IPS-20b (cell line): ENCODE results near the gene CAMKV.
"Not testable (repeated sequence)": the region's sequence is repeated elsewhere in the genome, so short reads cannot be mapped to it uniquely, and the experiment has no call there.

Experiments
- H3K27ac ChIP-seq: one replicate; pipeline ENCODE4 v1.5.1; 2013; ENCODE audit warnings: low read length
- H3K27me3 ChIP-seq: 2 replicates; pipeline ENCODE4 v1.6.1; 2013; ENCODE audit warnings: mild to moderate bottlenecking, low read length, inconsistent platforms; ENCODE audit not compliant: insufficient read depth
- H3K36me3 ChIP-seq: 2 replicates; pipeline ENCODE4 v1.6.1; 2013; ENCODE audit warnings: low read depth, mild to moderate bottlenecking, inconsistent platforms, low read length, moderate library complexity; ENCODE audit not compliant: insufficient read depth
- H3K4me1 ChIP-seq: 2 replicates; pipeline ENCODE4 v1.6.1; 2013; ENCODE audit warnings: mild to moderate bottlenecking, control low read depth, inconsistent platforms, low read length, moderate library complexity; ENCODE audit not compliant: insufficient read depth
- H3K4me3 ChIP-seq: 2 replicates; pipeline ENCODE4 v1.5.1; 2013; ENCODE audit warnings: mild to moderate bottlenecking, low read length, inconsistent platforms
- H3K9ac ChIP-seq: 2 replicates; pipeline ENCODE4 v1.6.1; 2013; ENCODE audit warnings: low read depth, mild to moderate bottlenecking, inconsistent platforms, low read length, moderate library complexity
- H3K9me3 ChIP-seq: 2 replicates; pipeline ENCODE4 v1.6.1; 2013; ENCODE audit warnings: mild to moderate bottlenecking, low read depth, low read length, inconsistent platforms; ENCODE audit not compliant: insufficient read depth

The CAMKV gene, protein sequence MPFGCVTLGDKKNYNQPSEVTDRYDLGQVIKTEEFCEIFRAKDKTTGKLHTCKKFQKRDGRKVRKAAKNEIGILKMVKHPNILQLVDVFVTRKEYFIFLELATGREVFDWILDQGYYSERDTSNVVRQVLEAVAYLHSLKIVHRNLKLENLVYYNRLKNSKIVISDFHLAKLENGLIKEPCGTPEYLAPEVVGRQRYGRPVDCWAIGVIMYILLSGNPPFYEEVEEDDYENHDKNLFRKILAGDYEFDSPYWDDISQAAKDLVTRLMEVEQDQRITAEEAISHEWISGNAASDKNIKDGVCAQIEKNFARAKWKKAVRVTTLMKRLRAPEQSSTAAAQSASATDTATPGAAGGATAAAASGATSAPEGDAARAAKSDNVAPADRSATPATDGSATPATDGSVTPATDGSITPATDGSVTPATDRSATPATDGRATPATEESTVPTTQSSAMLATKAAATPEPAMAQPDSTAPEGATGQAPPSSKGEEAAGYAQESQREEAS

DNA sequence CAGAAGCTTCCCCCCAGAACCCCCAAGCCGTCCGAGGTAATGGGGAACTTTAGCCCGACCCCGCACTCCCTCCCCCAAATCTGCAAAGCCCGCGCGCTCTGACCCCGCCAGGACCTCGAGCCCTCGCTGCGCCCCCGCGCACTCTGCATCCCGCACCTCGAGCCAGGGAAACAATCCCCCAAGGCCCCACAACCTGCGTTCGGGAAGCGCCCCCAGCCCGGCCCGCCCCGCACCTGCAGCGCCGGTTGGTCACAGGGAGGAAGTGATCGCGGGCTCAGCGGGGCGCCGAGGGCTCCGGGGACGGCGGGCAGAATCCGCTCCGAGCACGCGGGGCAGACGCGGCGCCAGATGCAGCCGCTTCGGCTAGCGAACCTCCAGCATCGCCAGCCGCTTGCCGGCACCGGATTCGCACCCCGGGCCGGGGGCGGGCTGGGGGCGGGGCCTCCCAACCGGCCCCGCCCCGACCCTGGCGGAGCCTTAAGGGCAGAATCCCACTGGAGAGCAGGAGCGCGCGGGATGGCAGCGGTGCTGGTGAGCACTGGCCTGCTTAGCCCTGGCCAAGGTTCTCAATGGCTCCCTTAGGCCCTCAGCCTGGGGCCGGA, at the start of gene CAMKV:
CAMKV (minus strand) TSS at position 382 of the 602 bp plus-strand sequence. CDS start 7,518 bp downstream, outside the sequence.
- H3K9ac ChIP-seq: peak within 1 kb of the TSS; percentile 79; the same call in 1 of the 2 replicates
- no peaks in the 10 kb centered on the region for H3K9me3 ChIP-seq
- H3K4me1 ChIP-seq: peaks cover 24% of the 10 kb centered on the region
- peaks cover 21% of the 10 kb centered on the region for H3K27me3 ChIP-seq
- peak within 1 kb of the TSS; percentile 80 for H3K4me3 ChIP-seq
- peak within 1 kb of the TSS; percentile 18 for H3K27ac ChIP-seq
- H3K36me3 ChIP-seq: no peaks in the 10 kb centered on the region

- H3K9me3 ChIP-seq, H3K4me1 ChIP-seq, H3K36me3 ChIP-seq, H3K27ac ChIP-seq, H3K9ac ChIP-seq, H3K4me3 ChIP-seq, H3K27me3 ChIP-seq: not testable (repeated sequence)
Observed at GRCh38 chr3:49917806-49918590, 48.3 kb upstream of the CAMKV start.

GRCh38 chr3:49916686-49917085, 47.0 kb upstream of the CAMKV start:
- no peak overlapping the region for H3K4me3 ChIP-seq
- H3K4me1 ChIP-seq: no peaks in the 10 kb centered on the region
- no peaks in the 10 kb centered on the region for H3K9me3 ChIP-seq
- no peak overlapping the region for H3K27ac ChIP-seq
- no peak overlapping the region for H3K9ac ChIP-seq
- H3K36me3 ChIP-seq: no peaks in the 10 kb centered on the region
- no peaks in the 10 kb centered on the region for H3K27me3 ChIP-seq

- Histone ChIP-seq H3K4me3 (no peak overlapping the region), H3K27ac (no peak overlapping the region), H3K9ac (no peak overlapping the region)
Observed at GRCh38 chr3:49914906-49915305, 45.2 kb upstream of the CAMKV start.

DNA sequence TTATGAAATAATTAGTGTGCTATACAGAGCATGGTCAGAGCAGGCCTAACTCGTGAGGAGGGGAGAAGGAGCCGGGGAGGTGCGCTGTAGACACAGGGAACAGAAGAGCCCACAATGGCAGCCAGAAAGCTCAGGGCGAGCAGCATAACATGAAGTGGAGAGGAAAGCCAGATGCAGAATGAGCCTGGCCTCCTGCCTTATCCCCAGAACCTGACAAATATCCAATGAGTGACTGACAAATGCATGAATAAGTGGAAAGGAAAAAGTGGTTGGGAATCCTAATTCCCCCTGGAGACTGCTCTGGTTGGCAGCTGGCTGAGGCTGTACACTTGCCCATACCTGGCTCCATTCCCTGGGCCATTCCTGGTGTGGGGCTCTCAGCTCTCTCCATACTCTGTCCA, 43.2 kb upstream of the CAMKV start:
- Histone ChIP-seq H3K9ac (no peak overlapping the region), H3K27ac (no peak overlapping the region), H3K27me3 (peaks cover 25% of the 10 kb centered on the region; the same call in 1 of the 2 replicates), H3K36me3 (no peaks in the 10 kb centered on the region), H3K4me3 (no peak overlapping the region), H3K4me1 (no peaks in the 10 kb centered on the region; the same call in 1 of the 2 replicates), H3K9me3 (no peaks in the 10 kb centered on the region)

More at GRCh38 chr3:49914906-49915305, 45.2 kb upstream of the CAMKV start:
- H3K36me3 ChIP-seq: no peaks in the 10 kb centered on the region
- no peaks in the 10 kb centered on the region for H3K9me3 ChIP-seq
- no peaks in the 10 kb centered on the region; the same call in 1 of the 2 replicates for H3K4me1 ChIP-seq
- H3K27me3 ChIP-seq: peaks cover 13% of the 10 kb centered on the region; the same call in 1 of the 2 replicates

DNA sequence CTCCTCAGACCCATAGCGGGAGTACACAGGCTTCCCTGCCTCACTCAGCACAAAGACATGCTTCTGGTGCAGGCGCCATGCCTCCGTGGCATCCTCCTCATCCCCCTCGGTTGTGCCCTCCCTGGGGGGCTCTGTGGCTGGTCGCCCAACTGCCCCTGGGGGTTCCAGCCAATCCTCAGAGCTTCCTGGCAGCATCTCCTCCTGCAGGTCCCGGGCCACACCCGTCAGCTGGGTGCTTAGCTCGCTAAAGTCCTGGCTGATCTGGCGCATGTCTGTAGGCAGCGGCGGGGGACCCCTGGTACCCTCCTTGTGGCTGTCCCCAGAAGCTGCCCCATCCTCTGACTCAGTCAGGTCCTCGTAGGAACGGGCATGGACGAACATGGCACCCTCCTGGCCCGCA, 41.9 kb upstream of the CAMKV start:
- H3K27ac ChIP-seq: no peak overlapping the region
- H3K4me1 ChIP-seq: peaks cover 1% of the 10 kb centered on the region; the same call in 1 of the 2 replicates
- peaks cover 25% of the 10 kb centered on the region; the same call in 1 of the 2 replicates for H3K27me3 ChIP-seq
- H3K4me3 ChIP-seq: no peak overlapping the region
- no peaks in the 10 kb centered on the region for H3K36me3 ChIP-seq
- H3K9ac ChIP-seq: no peak overlapping the region
- H3K9me3 ChIP-seq: no peaks in the 10 kb centered on the region

DNA sequence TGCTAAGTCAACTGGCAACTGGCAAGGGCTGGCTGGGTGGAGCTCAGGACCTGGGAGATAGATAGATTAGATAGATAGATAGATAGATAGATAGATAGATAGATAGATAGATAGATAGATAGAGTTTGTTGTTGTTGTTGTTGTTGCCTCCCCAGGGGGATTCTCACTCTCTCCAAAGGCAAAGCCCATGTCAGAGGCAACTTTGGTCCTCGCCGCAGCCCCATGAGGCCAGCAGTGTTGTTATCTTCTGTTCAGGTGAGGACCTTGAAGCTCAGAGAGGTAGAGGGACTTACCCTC, 41.4 kb upstream of the CAMKV start:
- H3K4me1 ChIP-seq: peaks cover 4% of the 10 kb centered on the region; the same call in 1 of the 2 replicates
- no peak overlapping the region for H3K9ac ChIP-seq
- peaks cover 25% of the 10 kb centered on the region; the same call in 1 of the 2 replicates for H3K27me3 ChIP-seq
- H3K9me3 ChIP-seq: no peaks in the 10 kb centered on the region
- H3K36me3 ChIP-seq: no peaks in the 10 kb centered on the region
- H3K27ac ChIP-seq: no peak overlapping the region
- no peak overlapping the region for H3K4me3 ChIP-seq

GRCh38 chr3:49910409-49911123, 40.9 kb upstream of the CAMKV start:
- H3K4me1 ChIP-seq: peaks cover 7% of the 10 kb centered on the region; the same call in 1 of the 2 replicates
- H3K9me3 ChIP-seq: no peaks in the 10 kb centered on the region
- no peak overlapping the region for H3K9ac ChIP-seq
- H3K36me3 ChIP-seq: no peaks in the 10 kb centered on the region
- peaks cover 25% of the 10 kb centered on the region; the same call in 1 of the 2 replicates for H3K27me3 ChIP-seq
- peak overlapping the region; percentile 43 for H3K4me3 ChIP-seq
- no peak overlapping the region for H3K27ac ChIP-seq

GRCh38 chr3:49908373-49909199, 38.9 kb upstream of the CAMKV start:
- H3K9ac ChIP-seq: no peak overlapping the region
- H3K36me3 ChIP-seq: no peaks in the 10 kb centered on the region
- no peak overlapping the region for H3K4me3 ChIP-seq
- peaks cover 7% of the 10 kb centered on the region; the same call in 1 of the 2 replicates for H3K4me1 ChIP-seq
- H3K9me3 ChIP-seq: no peaks in the 10 kb centered on the region
- H3K27ac ChIP-seq: no peak overlapping the region
- peaks cover 25% of the 10 kb centered on the region; the same call in 1 of the 2 replicates for H3K27me3 ChIP-seq

DNA sequence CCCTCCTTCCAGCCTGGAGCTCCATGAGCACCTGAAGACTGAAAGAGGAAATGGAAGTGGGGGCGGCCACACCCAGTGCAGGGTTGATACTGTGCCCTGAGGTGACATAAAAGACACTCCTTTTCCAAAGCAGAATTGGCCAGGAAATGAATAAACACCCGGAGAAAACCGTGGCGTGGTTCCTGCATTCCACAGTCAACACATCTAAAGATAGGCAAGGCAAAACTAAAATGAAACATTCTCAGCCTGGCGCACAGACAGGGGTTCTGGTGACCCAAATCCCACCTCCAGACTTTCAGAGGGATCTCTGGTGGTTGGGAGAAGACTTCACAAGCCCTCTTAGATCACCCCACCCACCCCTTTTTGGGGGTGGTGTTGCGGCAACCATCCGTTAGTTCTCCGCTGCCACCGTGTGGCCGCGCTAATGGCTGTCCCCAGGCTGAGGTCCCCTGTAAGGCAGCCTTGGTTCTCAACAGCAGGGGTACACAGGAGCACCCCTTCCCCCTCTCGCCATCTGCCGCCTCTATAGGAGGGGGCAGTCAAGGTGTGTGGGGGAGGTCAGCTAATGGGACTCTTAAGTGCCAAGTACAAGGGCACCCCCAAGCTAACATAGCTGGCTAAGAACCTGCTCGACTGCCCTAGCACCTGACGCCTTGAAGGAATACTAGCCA, 36.5 kb upstream of the CAMKV start:
- Histone ChIP-seq H3K27ac (no peak overlapping the region), H3K9ac (no peak overlapping the region), H3K4me3 (peak overlapping the region; percentile 40; the same call in 1 of the 2 replicates), H3K4me1 (peaks cover 7% of the 10 kb centered on the region; the same call in 1 of the 2 replicates), H3K9me3 (no peaks in the 10 kb centered on the region), H3K36me3 (no peaks in the 10 kb centered on the region), H3K27me3 (peaks cover 31% of the 10 kb centered on the region; the same call in 1 of the 2 replicates)
